Astrocyte (in vitro differentiated cells and primary cell): ENCODE measurements around the gene MRPL28. TPM values are rescaled to one million over a fixed set of nuclear protein-coding genes. Genes with fewer than 3 reads are reported as not detected.

ENCODE experiments used
- DNase-seq: peaks from one replicate; pipeline ENCODE4 v3.0.0-alpha.2; 2010; ENCODE audit warnings: low read depth
- FAIRE-seq: peaks from 2 replicates; lab custom pipeline; 2011; peaks lifted over from hg19 to GRCh38; lab: Jason Lieb, UNC
- H2AFZ ChIP-seq: 2 replicates; pipeline ENCODE4 v1.6.0; 2012; ENCODE audit warnings: low read depth, low read length, inconsistent platforms
- H3K27ac ChIP-seq: 2 replicates; pipeline ENCODE4 v1.5.1; 2011; ENCODE audit warnings: low read depth, low read length, inconsistent platforms
- H3K27me3 ChIP-seq: 2 replicates; pipeline ENCODE4 v1.6.0; 2011; ENCODE audit warnings: low read length, inconsistent platforms; ENCODE audit not compliant: insufficient read depth
- H3K36me3 ChIP-seq: 2 replicates; pipeline ENCODE4 v1.5.1; 2011; ENCODE audit warnings: low read length, inconsistent platforms; ENCODE audit not compliant: insufficient read depth
- H3K4me1 ChIP-seq: 2 replicates; pipeline ENCODE4 v1.5.1; 2011; ENCODE audit warnings: low read length, inconsistent platforms; ENCODE audit not compliant: insufficient read depth
- H3K4me2 ChIP-seq: 2 replicates; pipeline ENCODE4 v1.6.0; 2012; ENCODE audit warnings: low read length, inconsistent platforms
- H3K4me3 ChIP-seq: 2 replicates; pipeline ENCODE4 v1.5.1; 2011; ENCODE audit warnings: low read depth, mild to moderate bottlenecking, low read length, inconsistent platforms; ENCODE audit not compliant: insufficient read depth
- H3K79me2 ChIP-seq: 2 replicates; pipeline ENCODE4 v1.6.0; 2012; ENCODE audit warnings: mild to moderate bottlenecking, low read length, inconsistent platforms; ENCODE audit not compliant: insufficient read depth
- H3K9ac ChIP-seq: 2 replicates; pipeline ENCODE4 v1.6.0; 2012; ENCODE audit warnings: mild to moderate bottlenecking, low read length, inconsistent platforms
- H3K9me3 ChIP-seq: 2 replicates; pipeline ENCODE4 v1.5.1; 2012; ENCODE audit warnings: low read depth, mild to moderate bottlenecking, low read length, inconsistent platforms; ENCODE audit not compliant: insufficient read depth
- H4K20me1 ChIP-seq: 2 replicates; pipeline ENCODE4 v1.6.0; 2012; ENCODE audit warnings: low read length, inconsistent platforms; ENCODE audit not compliant: insufficient read depth
- H3K27ac Mint-ChIP-seq: one replicate; pipeline ENCODE4 v1.8.0; 2021; ENCODE audit warnings: mild to moderate bottlenecking, mixed read lengths; ENCODE audit not compliant: unreplicated experiment
- H3K27me3 Mint-ChIP-seq: one replicate; pipeline ENCODE4 v1.8.0; 2021; ENCODE audit warnings: low read depth, mixed read lengths; ENCODE audit not compliant: unreplicated experiment
- H3K36me3 Mint-ChIP-seq: one replicate; pipeline ENCODE4 v1.8.0; 2021; ENCODE audit warnings: low read depth, mixed read lengths; ENCODE audit not compliant: unreplicated experiment
- H3K4me1 Mint-ChIP-seq: one replicate; pipeline ENCODE4 v1.8.0; 2021; ENCODE audit warnings: low read depth, mixed read lengths; ENCODE audit not compliant: unreplicated experiment
- H3K4me3 Mint-ChIP-seq: one replicate; pipeline ENCODE4 v1.8.0; 2021; ENCODE audit warnings: mild to moderate bottlenecking, moderate library complexity, mixed read lengths; ENCODE audit not compliant: unreplicated experiment
- H3K9me3 Mint-ChIP-seq: one replicate; pipeline ENCODE4 v1.8.0; 2021; ENCODE audit warnings: mild to moderate bottlenecking, mixed read lengths; ENCODE audit not compliant: unreplicated experiment
- EZH2 ChIP-seq: IDR thresholded peaks from 2 replicates; pipeline ENCODE4 v1.6.1; 2012; ENCODE audit warnings: mild to moderate bottlenecking, low read length, inconsistent platforms; ENCODE audit not compliant: insufficient read depth
- total RNA-seq: library from RNA; stranded (reverse); gene quantifications from 2 replicates; pipeline ENCODE4 v1.2.1, GENCODE V29; 2021
- TF ChIP-seq, protein P1 (sequence below): IDR thresholded peaks from 2 replicates; pipeline ENCODE4 v1.5.1; 2011; ENCODE audit warnings: low read depth, mild to moderate bottlenecking, inconsistent platforms, low read length, moderate library complexity; ENCODE audit not compliant: insufficient read depth

MRPL28 gene
- total RNA-seq, 1 donor from 2014 or later = 95.8 TPM

DNA sequence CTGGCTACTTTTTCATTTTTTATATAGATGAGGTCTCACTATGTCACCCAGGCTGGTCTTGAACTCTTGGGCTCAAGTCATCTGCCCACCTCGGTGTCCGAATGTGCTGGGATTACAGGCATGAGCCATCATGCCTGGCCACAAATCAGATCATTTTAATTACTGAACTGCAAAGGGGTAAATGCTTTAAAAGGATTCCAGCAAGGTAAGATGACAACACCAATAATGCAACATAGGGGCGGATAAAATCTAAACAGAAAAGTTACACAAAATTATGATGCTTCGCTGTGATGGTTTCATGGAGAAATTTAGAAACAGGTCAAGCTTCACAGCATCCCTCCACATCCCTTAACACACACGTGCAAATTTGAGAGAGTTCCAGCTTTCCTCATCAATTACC lies 50.1 kb downstream of the MRPL28 start:
- H4K20me1 ChIP-seq = peaks cover 83% of the 10 kb centered on the region
- H3K79me2 ChIP-seq = peaks cover 60% of the 10 kb centered on the region
- no peak for DNase-seq
- FAIRE-seq = no peak
- Mint-ChIP-seq H3K9me3 (no peaks in the 10 kb centered on the region), H3K27me3 (no peaks in the 10 kb centered on the region), H3K36me3 (peaks cover 8% of the 10 kb centered on the region), H3K27ac (no peak overlapping the region), H3K4me1 (no peaks in the 10 kb centered on the region), H3K4me3 (no peak overlapping the region)
- H3K9me3 ChIP-seq = no peaks in the 10 kb centered on the region
- H2AFZ ChIP-seq = no peak overlapping the region
- H3K4me3 ChIP-seq = no peak overlapping the region
- H3K4me1 ChIP-seq = no peaks in the 10 kb centered on the region
- no peak overlapping the region for H3K4me2 ChIP-seq
- no peak for TF ChIP-seq EZH2
- TF ChIP-seq, protein P1, sequence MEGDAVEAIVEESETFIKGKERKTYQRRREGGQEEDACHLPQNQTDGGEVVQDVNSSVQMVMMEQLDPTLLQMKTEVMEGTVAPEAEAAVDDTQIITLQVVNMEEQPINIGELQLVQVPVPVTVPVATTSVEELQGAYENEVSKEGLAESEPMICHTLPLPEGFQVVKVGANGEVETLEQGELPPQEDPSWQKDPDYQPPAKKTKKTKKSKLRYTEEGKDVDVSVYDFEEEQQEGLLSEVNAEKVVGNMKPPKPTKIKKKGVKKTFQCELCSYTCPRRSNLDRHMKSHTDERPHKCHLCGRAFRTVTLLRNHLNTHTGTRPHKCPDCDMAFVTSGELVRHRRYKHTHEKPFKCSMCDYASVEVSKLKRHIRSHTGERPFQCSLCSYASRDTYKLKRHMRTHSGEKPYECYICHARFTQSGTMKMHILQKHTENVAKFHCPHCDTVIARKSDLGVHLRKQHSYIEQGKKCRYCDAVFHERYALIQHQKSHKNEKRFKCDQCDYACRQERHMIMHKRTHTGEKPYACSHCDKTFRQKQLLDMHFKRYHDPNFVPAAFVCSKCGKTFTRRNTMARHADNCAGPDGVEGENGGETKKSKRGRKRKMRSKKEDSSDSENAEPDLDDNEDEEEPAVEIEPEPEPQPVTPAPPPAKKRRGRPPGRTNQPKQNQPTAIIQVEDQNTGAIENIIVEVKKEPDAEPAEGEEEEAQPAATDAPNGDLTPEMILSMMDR = no peak
- no peak overlapping the region for H3K27ac ChIP-seq
- no peaks in the 10 kb centered on the region for H3K36me3 ChIP-seq
- H3K27me3 ChIP-seq = no peaks in the 10 kb centered on the region
- H3K9ac ChIP-seq = no peak overlapping the region

DNA sequence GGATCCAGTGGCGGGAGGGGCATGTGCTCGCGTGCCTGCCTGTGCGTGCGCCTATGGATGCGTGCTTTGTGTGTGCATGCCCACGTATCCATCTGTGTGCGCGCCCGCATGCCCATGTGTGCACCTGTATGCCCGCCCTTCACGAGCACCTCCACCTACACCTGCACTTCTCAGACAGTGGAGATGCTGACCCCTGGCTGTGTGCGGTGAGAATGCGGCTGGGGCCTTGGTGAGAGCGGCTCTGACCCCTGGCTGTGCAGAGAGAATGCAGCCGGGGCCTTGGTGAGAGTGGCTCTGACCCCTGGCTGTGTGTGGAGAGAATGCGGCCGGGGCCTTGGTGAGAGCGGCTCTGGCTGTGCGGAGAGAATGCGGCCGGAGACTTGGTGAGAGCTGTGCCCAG lies 51.7 kb downstream of the MRPL28 start:
- Histone ChIP-seq H3K79me2 (peaks cover 50% of the 10 kb centered on the region), H3K9ac (no peak overlapping the region), H3K4me3 (no peak overlapping the region), H2AFZ (no peak overlapping the region), H3K4me1 (no peaks in the 10 kb centered on the region), H3K4me2 (no peak overlapping the region), H3K36me3 (no peaks in the 10 kb centered on the region), H3K9me3 (no peaks in the 10 kb centered on the region), H3K27me3 (no peaks in the 10 kb centered on the region), H3K27ac (no peak overlapping the region), H4K20me1 (peaks cover 83% of the 10 kb centered on the region)
- Mint-ChIP-seq H3K4me3 (no peak overlapping the region), H3K27ac (no peak overlapping the region), H3K9me3 (no peaks in the 10 kb centered on the region), H3K36me3 (peaks cover 8% of the 10 kb centered on the region), H3K4me1 (no peaks in the 10 kb centered on the region), H3K27me3 (no peaks in the 10 kb centered on the region)
- no peak for FAIRE-seq
- DNase-seq = no peak
- TF ChIP-seq, protein P1 = no peak
- TF ChIP-seq EZH2 = no peak

DNA sequence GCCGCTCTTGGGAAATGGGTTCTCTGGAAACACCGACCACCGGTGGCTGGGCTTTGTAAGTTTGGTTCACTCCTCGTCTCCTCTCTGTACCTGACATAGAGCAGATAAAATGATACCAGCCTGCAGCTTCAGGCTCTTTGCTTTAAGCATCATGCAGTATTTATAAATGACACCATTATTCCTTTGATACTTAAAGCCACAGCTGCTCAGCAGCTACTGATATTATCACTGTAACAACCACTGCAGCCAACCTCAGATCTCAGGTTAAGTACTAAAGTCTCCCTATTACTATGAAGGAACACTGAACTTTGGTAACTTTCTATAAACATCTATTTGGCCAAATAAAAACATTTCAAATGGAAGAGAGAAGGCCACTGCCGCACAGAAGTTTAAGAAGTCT lies 52.8 kb downstream of the MRPL28 start:
- Histone ChIP-seq H3K4me1 (no peaks in the 10 kb centered on the region), H3K27me3 (no peaks in the 10 kb centered on the region), H3K79me2 (peaks cover 47% of the 10 kb centered on the region), H3K27ac (no peak overlapping the region), H3K9ac (no peak overlapping the region), H3K4me2 (no peak overlapping the region), H3K36me3 (no peaks in the 10 kb centered on the region), H2AFZ (no peak overlapping the region), H3K4me3 (no peak overlapping the region), H3K9me3 (no peaks in the 10 kb centered on the region), H4K20me1 (peaks cover 87% of the 10 kb centered on the region)
- Mint-ChIP-seq H3K36me3 (peaks cover 12% of the 10 kb centered on the region), H3K27me3 (no peaks in the 10 kb centered on the region), H3K9me3 (no peaks in the 10 kb centered on the region), H3K4me1 (no peaks in the 10 kb centered on the region), H3K27ac (no peak overlapping the region), H3K4me3 (no peak overlapping the region)
- TF ChIP-seq, protein P1 = no peak
- no peak for TF ChIP-seq EZH2
- FAIRE-seq (no peak), DNase-seq (no peak)

Other genes starting within 250 kb of the MRPL28 start
- gene NPRL3, start 231.9 kb downstream of the MRPL28 start, total RNA-seq = 23.5 and 29.0 TPM in 2 replicates
- gene HBZ, start 217.9 kb downstream of the MRPL28 start, total RNA-seq = not detected in 2 replicates
- not detected in 2 replicates for gene HBM, start 204.6 kb downstream of the MRPL28 start, total RNA-seq
- gene HBA2, start 197.7 kb downstream of the MRPL28 start, total RNA-seq = 1.4 TPM in 1 of 2 replicates, not detected in the other
- gene HBA1, start 193.9 kb downstream of the MRPL28 start, total RNA-seq = 1.6 TPM in 1 of 2 replicates, not detected in the other
- gene HBQ1, start 190.1 kb downstream of the MRPL28 start, total RNA-seq = 2.7 and 4.7 TPM in 2 replicates
- 70.2 and 74.1 TPM in 2 replicates for gene LUC7L, start 141.1 kb downstream of the MRPL28 start, total RNA-seq
- gene FAM234A, start 135.7 kb downstream of the MRPL28 start, total RNA-seq = 70.8 and 88.7 TPM in 2 replicates
- gene RGS11, start 94.6 kb downstream of the MRPL28 start, total RNA-seq = 2.7 and 2.8 TPM in 2 replicates
- 3.3 and 5.0 TPM in 2 replicates for gene ARHGDIG, start 89.9 kb downstream of the MRPL28 start, total RNA-seq
- 1.2 and 1.5 TPM in 2 replicates for gene PDIA2, start 87.4 kb downstream of the MRPL28 start, total RNA-seq
- gene AXIN1, start 17.8 kb downstream of the MRPL28 start, total RNA-seq = 27.0 and 28.8 TPM in 2 replicates
- gene PGAP6, start 11.4 kb upstream of the MRPL28 start, total RNA-seq = 80.5 and 86.3 TPM in 2 replicates
- gene NME4, start 26.7 kb upstream of the MRPL28 start, total RNA-seq = 268 and 275 TPM in 2 replicates
- gene DECR2, start 31.3 kb upstream of the MRPL28 start, total RNA-seq = 13.4 and 17.4 TPM in 2 replicates
- 21.0 and 21.2 TPM in 2 replicates for gene RAB11FIP3, start 55.1 kb upstream of the MRPL28 start, total RNA-seq
- gene CAPN15, start 157.2 kb upstream of the MRPL28 start, total RNA-seq = 33.6 and 38.7 TPM in 2 replicates
- 0.09 TPM in 1 of 2 replicates, not detected in the other for gene PRR35, start 189.9 kb upstream of the MRPL28 start, total RNA-seq
- gene NHLRC4, start 196.5 kb upstream of the MRPL28 start, total RNA-seq = 0.50 and 0.73 TPM in 2 replicates
- gene PIGQ, start 199.4 kb upstream of the MRPL28 start, total RNA-seq = 22.2 and 22.4 TPM in 2 replicates
- 12.6 and 13.0 TPM in 2 replicates for gene RAB40C, start 219.5 kb upstream of the MRPL28 start, total RNA-seq